PC-9 (cell line): ENCODE data around the gene GABRB1.

ENCODE experiments used
- CTCF ChIP-seq: fragments of 200-600 bp; sonication (generic); conservative IDR thresholded peaks from 2 replicates; pipeline ENCODE4 v1.6.1; 2017; ENCODE audit warnings: mixed run types, antibody characterized with exemption, mild to moderate bottlenecking, moderate library complexity
- EZH2 ChIP-seq: fragments of 200-600 bp; sonication (generic); IDR thresholded peaks from 2 replicates; pipeline ENCODE4 v1.8.0; 2017; ENCODE audit warnings: antibody characterized with exemption, low read depth

GRCh38 chr4:47368211-47368610 lies 336.8 kb downstream of the GABRB1 start:
- TF ChIP-seq CTCF = no peak
- TF ChIP-seq EZH2 = no peak
